A673 (cell line): ENCODE results near the gene LDHD. TPM values are rescaled to one million over a fixed set of nuclear protein-coding genes. Genes with fewer than 3 reads are reported as not detected.
A peak's percentile ranks its signal among the peaks of the same experiment; 100 is the strongest.

Source experiments
- BruUV-seq: library from RNA; stranded (reverse); fragments of 400-500 nt; replicated peaks from 2 replicates; lab custom pipeline; 2021; lab: Mats Ljungman, UMichigan
- CTCF ChIA-PET: fragments of 300-600 bp; sonication (Branson Sonifier 250); formaldehyde crosslinking; loops from one replicate; lab custom pipeline; 2022; ENCODE audit warnings: antibody characterized with exemption; lab: Charles Lee
- POLR2A ChIA-PET: fragments of 300-600 bp; sonication (Branson Sonifier 250); formaldehyde crosslinking; loops from one replicate; lab custom pipeline; 2022; ENCODE audit warnings: antibody characterized with exemption; ENCODE audit not compliant: low non-redundant PET; lab: Charles Lee
- DNase-seq: peaks from one replicate; pipeline ENCODE4 v3.0.0-alpha.2; 2015; ENCODE audit warnings: low spot score
- H3K27ac ChIP-seq: fragments of 200-600 bp; sonication (generic); 2 replicates; pipeline ENCODE4 v1.5.1; 2016; ENCODE audit warnings: mixed run types, low read depth, mild to moderate bottlenecking, mixed read lengths, antibody characterized with exemption, low read length; ENCODE audit not compliant: poor library complexity, severe bottlenecking
- H3K27me3 ChIP-seq: fragments of 200-600 bp; sonication (generic); replicated peaks from 2 replicates; pipeline ENCODE4 v1.6.1; 2017; ENCODE audit warnings: mixed run types, low read depth, mild to moderate bottlenecking, mixed read lengths, antibody characterized with exemption, low read length; ENCODE audit not compliant: insufficient read depth, poor library complexity
- H3K36me3 ChIP-seq: fragments of 200-600 bp; sonication (generic); 2 replicates; pipeline ENCODE4 v1.6.1; 2016; ENCODE audit warnings: mixed run types, mild to moderate bottlenecking, mixed read lengths, antibody characterized with exemption, low read length; ENCODE audit not compliant: insufficient read depth, poor library complexity, severe bottlenecking
- H3K4me1 ChIP-seq: fragments of 200-600 bp; sonication (generic); 2 replicates; pipeline ENCODE4 v1.6.1; 2017; ENCODE audit warnings: mixed run types, mild to moderate bottlenecking, mixed read lengths, antibody characterized with exemption, low read length; ENCODE audit not compliant: insufficient read depth, poor library complexity, severe bottlenecking
- H3K4me3 ChIP-seq: fragments of 200-600 bp; sonication (generic); 2 replicates; pipeline ENCODE4 v1.5.1; 2016; ENCODE audit warnings: low read depth, mixed run types, mild to moderate bottlenecking, mixed read lengths, low read length; ENCODE audit not compliant: poor library complexity, severe bottlenecking
- H3K9me3 ChIP-seq: fragments of 200-600 bp; sonication (generic); 2 replicates; pipeline ENCODE4 v1.6.1; 2016; ENCODE audit warnings: mixed run types, low read depth, mild to moderate bottlenecking, mixed read lengths, antibody characterized with exemption, low read length; ENCODE audit not compliant: poor library complexity, severe bottlenecking
- CTCF ChIP-seq: fragments of 300-800, 200-600 bp; sonication (generic); conservative IDR thresholded peaks from 2 replicates; pipeline ENCODE4 v1.5.1; 2017; ENCODE audit warnings: low read depth, mild to moderate bottlenecking, antibody characterized with exemption, low read length, moderate library complexity, mixed read lengths
- EZH2 ChIP-seq: fragments of 200-600 bp; sonication (generic); IDR thresholded peaks from 2 replicates; pipeline ENCODE4 v1.6.1; 2017; ENCODE audit warnings: borderline replicate concordance, low read depth, mild to moderate bottlenecking, mixed read lengths, antibody characterized with exemption, low read length; ENCODE audit not compliant: poor library complexity, severe bottlenecking
- intact Hi-C: fragments of 100-400 bp; cut with micrococcal nuclease; formaldehyde crosslinking; loops from one replicate; pipeline ENCODE4 v1.10.0; 2022; ENCODE audit not compliant: unreplicated experiment
- total RNA-seq: library from RNA; stranded (reverse); gene quantifications from 2 replicates; pipeline ENCODE4 v1.2.3, GENCODE V29; 2021

The LDHD gene
- total RNA-seq, 1 experiment from 2014 or later = not detected

- no peak for TF ChIP-seq EZH2
- no peak for TF ChIP-seq CTCF
- intact Hi-C loops = no loop called here
- POLR2A ChIA-PET = no interaction called here
- Histone ChIP-seq H3K36me3 (peaks cover 37% of the 10 kb centered on the region), H3K4me1 (no peaks in the 10 kb centered on the region), H3K9me3 (peaks cover 33% of the 10 kb centered on the region), H3K27me3 (no peaks in the 10 kb centered on the region), H3K27ac (no peak overlapping the region), H3K4me3 (no peak overlapping the region)
- CTCF ChIA-PET = no interaction called here
- no TSS peak for BruUV-seq
- DNase-seq = no peak
Measured at GRCh38 chr16:75151798-75152197, 35.2 kb upstream of the LDHD start.

- Histone ChIP-seq H3K4me3 (peak within 1 kb of the TSS; percentile 91), H3K27ac (peak within 1 kb of the TSS; percentile 89), H3K36me3 (peaks cover 15% of the 10 kb centered on the region), H3K27me3 (no peaks in the 10 kb centered on the region), H3K4me1 (no peaks in the 10 kb centered on the region), H3K9me3 (peaks cover 30% of the 10 kb centered on the region)
- DNase-seq = peak; percentile 97
- ChIA-PET POLR2A (interaction anchor here (0.6 kb wide), 1 partner anchor 29 kb away, joined by 3 read pairs; no protein-coding TSS in a partner anchor), CTCF (interaction anchor here (1.1 kb wide), 1 partner anchor 150 kb away, joined by 3 read pairs; the partner anchor contains the start of gene ZNRF1)
- no TSS peak for BruUV-seq
- TF ChIP-seq CTCF (no peak), EZH2 (no peak)
- intact Hi-C loops = no loop called here
Measured at GRCh38 chr16:75148311-75149195, 32.0 kb upstream of the LDHD start, which contains the start of gene ZFP1. Gene ZFP1, plus strand, starts transcription at chr16:75148524. Its CDS starts 4,428 bp downstream, at chr16:75152952.

GRCh38 chr16:75147968-75148310 is 31.4 kb upstream of the LDHD start:
- H3K27me3 ChIP-seq = no peaks in the 10 kb centered on the region
- H3K9me3 ChIP-seq = peaks cover 24% of the 10 kb centered on the region
- H3K4me1 ChIP-seq = no peaks in the 10 kb centered on the region
- TF ChIP-seq CTCF = no peak
- no peak for TF ChIP-seq EZH2
- ChIA-PET POLR2A (interaction anchor here (0.6 kb wide), 1 partner anchor 29 kb away, joined by 3 read pairs; no protein-coding TSS in a partner anchor), CTCF (interaction anchor here (1.1 kb wide), 1 partner anchor 149 kb away, joined by 3 read pairs; the partner anchor contains the start of gene ZNRF1)
- peak overlapping the region; percentile 91 for H3K4me3 ChIP-seq
- intact Hi-C loops = no loop called here
- H3K27ac ChIP-seq = no peak overlapping the region
- BruUV-seq = no TSS peak
- peaks cover 8% of the 10 kb centered on the region for H3K36me3 ChIP-seq
- no peak for DNase-seq
